OCI-LY7 (cell line): ENCODE measurements around the gene ADSS1. TPM values are rescaled to one million over a fixed set of nuclear protein-coding genes. Genes with fewer than 3 reads are reported as not detected.

Experiments
- BruUV-seq: library from RNA; stranded (reverse); fragments of 400-500 nt; replicated peaks from 2 replicates; lab custom pipeline; 2021; lab: Mats Ljungman, UMichigan
- CTCF ChIA-PET: fragments of 300-600 bp; sonication (Branson Sonifier 250); formaldehyde crosslinking; loops from one replicate; lab custom pipeline; 2022; ENCODE audit warnings: antibody characterized with exemption; ENCODE audit not compliant: unreplicated experiment; lab: Charles Lee
- POLR2A ChIA-PET: fragments of 300-600 bp; sonication (Branson Sonifier 250); formaldehyde crosslinking; loops from one replicate; lab custom pipeline; 2022; ENCODE audit warnings: antibody characterized with exemption; lab: Charles Lee
- DNase-seq: peaks from one replicate; pipeline ENCODE4 v3.0.0-alpha.2; 2015; ENCODE audit warnings: low spot score
- H2AFZ ChIP-seq: fragments of 200-600 bp; sonication (generic), shearing (Covaris generic); 2 replicates; pipeline ENCODE4 v1.6.1; 2014; ENCODE audit warnings: mild to moderate bottlenecking, antibody characterized with exemption, low read length, moderate library complexity
- H3K27ac ChIP-seq: fragments of 200-600 bp; sonication (generic); 2 replicates; pipeline ENCODE4 v1.5.1; 2014; ENCODE audit warnings: mixed run types, low read depth, mild to moderate bottlenecking, moderate library complexity, low read length, inconsistent platforms; ENCODE audit not compliant: poor library complexity, severe bottlenecking
- H3K36me3 ChIP-seq: fragments of 200-600 bp; sonication (generic); 2 replicates; pipeline ENCODE4 v1.6.1; 2014; ENCODE audit warnings: mild to moderate bottlenecking, antibody characterized with exemption, low read length, moderate library complexity, mixed read lengths; ENCODE audit not compliant: insufficient read depth
- H3K4me1 ChIP-seq: fragments of 200-600 bp; sonication (generic); 2 replicates; pipeline ENCODE4 v1.5.1; 2014; ENCODE audit warnings: mild to moderate bottlenecking, low read length; ENCODE audit not compliant: insufficient read depth, poor library complexity, severe bottlenecking
- H3K4me2 ChIP-seq: fragments of 200-600 bp; sonication (generic); 2 replicates; pipeline ENCODE4 v1.6.1; 2014; ENCODE audit warnings: mild to moderate bottlenecking, low read length
- H3K4me3 ChIP-seq: fragments of 200-600 bp; sonication (generic); 2 replicates; pipeline ENCODE4 v1.5.1; 2014; ENCODE audit warnings: mild to moderate bottlenecking, low read depth, low read length; ENCODE audit not compliant: poor library complexity, severe bottlenecking
- H3K79me2 ChIP-seq: fragments of 200-600 bp; sonication (generic); 2 replicates; pipeline ENCODE4 v1.6.1; 2016; ENCODE audit warnings: low read depth, mild to moderate bottlenecking, low read length, moderate library complexity, mixed read lengths; ENCODE audit not compliant: insufficient read depth
- H3K9me2 ChIP-seq: fragments of 200-600 bp; sonication (generic); 2 replicates; pipeline ENCODE4 v1.6.1; 2016; ENCODE audit warnings: mild to moderate bottlenecking, low read length, mixed read lengths; ENCODE audit not compliant: insufficient read depth
- H3K9me3 ChIP-seq: fragments of 200-600 bp; sonication (generic); 2 replicates; pipeline ENCODE4 v1.6.1; 2014; ENCODE audit warnings: mild to moderate bottlenecking, mixed run types, low read length, mixed read lengths
- H4K20me1 ChIP-seq: fragments of 200-600 bp; sonication (generic); 2 replicates; pipeline ENCODE4 v1.6.1; 2014; ENCODE audit warnings: mild to moderate bottlenecking, antibody characterized with exemption, low read length, moderate library complexity, mixed read lengths; ENCODE audit not compliant: insufficient read depth
- CTCF ChIP-seq: fragments of 200-600 bp; sonication (generic); conservative IDR thresholded peaks from 2 replicates; pipeline ENCODE4 v1.5.1; 2014; ENCODE audit warnings: mild to moderate bottlenecking, antibody characterized with exemption, low read length, moderate library complexity, mixed read lengths
- EZH2phosphoT487 ChIP-seq: fragments of 200-600 bp; sonication (generic); IDR thresholded peaks from 2 replicates; pipeline ENCODE4 v1.6.1; 2018; ENCODE audit warnings: low read depth, borderline replicate concordance, mild to moderate bottlenecking, mixed run types, antibody characterized with exemption, low read length, moderate library complexity, mixed read lengths
- intact Hi-C: fragments of 100-400 bp; cut with micrococcal nuclease; formaldehyde crosslinking; loops from one replicate; pipeline ENCODE4 v1.10.0; 2022; ENCODE audit not compliant: unreplicated experiment
- total RNA-seq, 2 experiments: library from RNA; depleted of rRNA in 1 of 2; stranded (reverse); fragments of >200 nt in 1 of 2; shearing (Covaris generic) in 1 of 2; gene quantifications; 2 replicates each; pipeline ENCODE4 v1.2.3, GENCODE V29; 2014 to 2022

ADSS1 gene
- total RNA-seq, 2 experiments from 2014 or later: 2.8 TPM; not detected in 1

GRCh38 chr14:104784218-104784568, 60.2 kb downstream of the ADSS1 start:
- H3K27ac ChIP-seq: no peak overlapping the region
- intact Hi-C loops: no loop called here
- no peaks in the 10 kb centered on the region for H3K9me2 ChIP-seq
- POLR2A ChIA-PET: no interaction called here
- CTCF ChIA-PET: no interaction called here
- BruUV-seq: no TSS peak
- H2AFZ ChIP-seq: no peak overlapping the region
- H3K9me3 ChIP-seq: no peaks in the 10 kb centered on the region
- H3K4me3 ChIP-seq: no peak overlapping the region
- H3K36me3 ChIP-seq: peaks cover 3% of the 10 kb centered on the region; the same call in 1 of the 2 replicates
- H3K79me2 ChIP-seq: no peaks in the 10 kb centered on the region
- peaks cover 7% of the 10 kb centered on the region; the same call in 1 of the 2 replicates for H4K20me1 ChIP-seq
- TF ChIP-seq CTCF (no peak), EZH2phosphoT487 (no peak)
- H3K4me1 ChIP-seq: no peaks in the 10 kb centered on the region
- no peak overlapping the region for H3K4me2 ChIP-seq
- no peak for DNase-seq

GRCh38 chr14:104784846-104785707, 61.0 kb downstream of the ADSS1 start:
- Histone ChIP-seq H3K36me3 (peaks cover 3% of the 10 kb centered on the region; the same call in 1 of the 2 replicates), H3K4me1 (no peaks in the 10 kb centered on the region), H3K9me3 (no peaks in the 10 kb centered on the region), H3K4me3 (no peak overlapping the region), H3K4me2 (no peak overlapping the region), H3K79me2 (no peaks in the 10 kb centered on the region), H2AFZ (no peak overlapping the region), H3K9me2 (no peaks in the 10 kb centered on the region), H4K20me1 (peaks cover 7% of the 10 kb centered on the region; the same call in 1 of the 2 replicates), H3K27ac (no peak overlapping the region)
- intact Hi-C loops: no loop called here
- ChIA-PET POLR2A (no interaction called here), CTCF (no interaction called here)
- TF ChIP-seq EZH2phosphoT487 (no peak), CTCF (no peak)
- no peak for DNase-seq
- BruUV-seq: no TSS peak

- Histone ChIP-seq H4K20me1 (peaks cover 7% of the 10 kb centered on the region; the same call in 1 of the 2 replicates), H3K4me1 (no peaks in the 10 kb centered on the region), H3K36me3 (peaks cover 4% of the 10 kb centered on the region; the same call in 1 of the 2 replicates), H2AFZ (no peak overlapping the region), H3K9me3 (no peaks in the 10 kb centered on the region), H3K4me2 (no peak overlapping the region), H3K27ac (no peak overlapping the region), H3K9me2 (no peaks in the 10 kb centered on the region), H3K4me3 (no peak overlapping the region), H3K79me2 (no peaks in the 10 kb centered on the region)
- POLR2A ChIA-PET: no interaction called here
- TF ChIP-seq EZH2phosphoT487 (no peak), CTCF (no peak)
- no peak for DNase-seq
- intact Hi-C loops: no loop called here
- BruUV-seq: no TSS peak
- CTCF ChIA-PET: no interaction called here
Observed at GRCh38 chr14:104785708-104786080, 61.7 kb downstream of the ADSS1 start.
